WTC11 (cell line): ENCODE data around the gene C2CD5. TPM values are rescaled to one million over a fixed set of nuclear protein-coding genes. Genes with fewer than 3 reads are reported as not detected.
A peak's percentile ranks its signal among the peaks of the same experiment; 100 is the strongest.
"Not testable (repeated sequence)": the region's sequence is repeated elsewhere in the genome, so short reads cannot be mapped to it uniquely, and the experiment has no call there.

Source experiments
- ATAC-seq: fragments of 200-7000 bp; cut with Tn5 transposase; 2 replicates; pipeline ENCODE4 v1.10.0; 2021; ENCODE audit warnings: mild to moderate bottlenecking, moderate library complexity
- CTCF ChIA-PET: fragments of 300-600 bp; sonication (Branson Sonifier 250); formaldehyde crosslinking; loops from one replicate; lab custom pipeline; 2021; ENCODE audit warnings: antibody characterized with exemption; lab: Charles Lee
- POLR2A ChIA-PET: fragments of 350-600 bp; sonication (Branson Sonifier 250); formaldehyde crosslinking; loops from one replicate; lab custom pipeline; 2021; ENCODE audit warnings: antibody characterized with exemption; lab: Charles Lee
- DNase-seq: peaks from one replicate; pipeline ENCODE4 v3.0.0; 2021; ENCODE audit warnings: low spot score
- H3K27ac Mint-ChIP-seq: 2 replicates; pipeline ENCODE4 v1.8.0; 2021; ENCODE audit warnings: mixed read lengths
- H3K27me3 Mint-ChIP-seq: 2 replicates; pipeline ENCODE4 v1.8.0; 2021; ENCODE audit warnings: low read depth, mild to moderate bottlenecking, moderate library complexity, mixed read lengths
- H3K36me3 Mint-ChIP-seq: 2 replicates; pipeline ENCODE4 v1.8.0; 2021; ENCODE audit warnings: mixed read lengths
- H3K4me1 Mint-ChIP-seq: 2 replicates; pipeline ENCODE4 v1.8.0; 2022; ENCODE audit warnings: mixed read lengths
- H3K4me3 Mint-ChIP-seq: 2 replicates; pipeline ENCODE4 v1.8.0; 2021; ENCODE audit warnings: mild to moderate bottlenecking, moderate library complexity, mixed read lengths
- H3K9me3 Mint-ChIP-seq: 2 replicates; pipeline ENCODE4 v1.8.0; 2021; ENCODE audit warnings: mixed read lengths
- FOXK1 ChIP-seq: sonication (generic); formaldehyde crosslinking; IDR thresholded peaks from 2 replicates; pipeline ENCODE4 v1.8.0; 2022; ENCODE audit warnings: mild to moderate bottlenecking, moderate library complexity, missing genetic modification reagents
- KAT7 ChIP-seq: sonication (generic); formaldehyde crosslinking; IDR thresholded peaks from 2 replicates; pipeline ENCODE4 v1.8.1; 2023; ENCODE audit warnings: missing genetic modification reagents, mild to moderate bottlenecking, borderline replicate concordance
- NFE2L1 ChIP-seq: sonication (generic); formaldehyde crosslinking; IDR thresholded peaks from 2 replicates; pipeline ENCODE4 v1.8.1; 2023; ENCODE audit warnings: missing genetic modification reagents
- OVOL2 ChIP-seq: fragments of 250-450 bp; sonication (Bioruptor Pico); IDR thresholded peaks from 2 replicates; pipeline ENCODE4 v1.9.0; 2021; ENCODE audit warnings: mild to moderate bottlenecking, borderline replicate concordance
- SMAD4 ChIP-seq: sonication (generic); formaldehyde crosslinking; IDR thresholded peaks from 2 replicates; pipeline ENCODE4 v1.8.0; 2022; ENCODE audit warnings: mild to moderate bottlenecking, missing genetic modification reagents
- SP1 ChIP-seq: sonication (generic); formaldehyde crosslinking; conservative IDR thresholded peaks from 2 replicates; pipeline ENCODE4 v1.8.1; 2022; ENCODE audit warnings: missing genetic modification reagents
- ZBTB21 ChIP-seq: sonication (generic); formaldehyde crosslinking; IDR thresholded peaks from 2 replicates; pipeline ENCODE4 v1.8.1; 2023; ENCODE audit warnings: mild to moderate bottlenecking, missing genetic modification reagents, borderline replicate concordance
- ZNF138 ChIP-seq: sonication (generic); formaldehyde crosslinking; conservative IDR thresholded peaks from 2 replicates; pipeline ENCODE4 v1.8.1; 2022; ENCODE audit warnings: mild to moderate bottlenecking, moderate library complexity, missing genetic modification reagents
- ZNF396 ChIP-seq: fragments of 250-450 bp; sonication (Bioruptor Pico); IDR thresholded peaks from 2 replicates; pipeline ENCODE4 v1.8.0; 2021; ENCODE audit warnings: mild to moderate bottlenecking, moderate library complexity, borderline replicate concordance
- total RNA-seq: library from RNA; stranded (reverse); gene quantifications from 3 replicates; pipeline ENCODE4 v1.2.3, GENCODE V29; 2021
- TF ChIP-seq, protein P1 (sequence below): fragments of 200-600 bp; IDR thresholded peaks from 2 replicates; pipeline ENCODE4 v1.8.0; 2022; ENCODE audit warnings: antibody characterized with exemption
- TF ChIP-seq, protein P2 (sequence below): fragments of 250-450 bp; sonication (Bioruptor Pico); IDR thresholded peaks from 2 replicates; pipeline ENCODE4 v2.1.2; 2022; ENCODE audit warnings: mild to moderate bottlenecking, moderate library complexity
- TF ChIP-seq, protein P3 (sequence below): sonication (generic); formaldehyde crosslinking; IDR thresholded peaks from 2 replicates; pipeline ENCODE4 v1.8.0; 2023; ENCODE audit warnings: mild to moderate bottlenecking, missing genetic modification reagents
- TF ChIP-seq, protein P4 (sequence below): fragments of 250-450 bp; sonication (Bioruptor Pico); IDR thresholded peaks from 2 replicates; pipeline ENCODE4 v1.9.0; 2021; ENCODE audit warnings: mild to moderate bottlenecking
- TF ChIP-seq, protein P5 (sequence below): sonication (generic); formaldehyde crosslinking; IDR thresholded peaks from 2 replicates; pipeline ENCODE4 v1.8.0; 2022; ENCODE audit warnings: mild to moderate bottlenecking, missing genetic modification reagents

Gene C2CD5
- total RNA-seq, 1 experiment from 2014 or later: 48.1 TPM

DNA sequence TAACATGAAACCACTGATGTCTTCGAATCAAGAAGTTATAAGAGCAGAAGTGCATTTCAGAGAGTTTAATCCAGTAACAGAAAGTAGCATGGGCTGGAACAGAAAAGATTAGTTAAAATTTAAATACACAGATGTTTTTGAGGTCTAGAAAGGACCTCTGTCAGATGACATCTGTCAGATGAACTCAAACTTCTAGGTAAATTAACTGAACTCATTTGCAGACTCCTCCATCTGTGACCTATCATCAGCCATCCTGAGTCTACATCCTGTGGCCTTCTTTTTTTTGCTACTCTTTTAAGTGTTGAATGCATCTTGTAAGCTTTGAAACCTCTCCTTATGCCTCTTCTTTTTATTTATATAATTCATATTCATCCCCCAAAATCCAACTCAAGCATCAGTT, 53.3 kb downstream of the C2CD5 start (continued):
- TF ChIP-seq, protein P1, sequence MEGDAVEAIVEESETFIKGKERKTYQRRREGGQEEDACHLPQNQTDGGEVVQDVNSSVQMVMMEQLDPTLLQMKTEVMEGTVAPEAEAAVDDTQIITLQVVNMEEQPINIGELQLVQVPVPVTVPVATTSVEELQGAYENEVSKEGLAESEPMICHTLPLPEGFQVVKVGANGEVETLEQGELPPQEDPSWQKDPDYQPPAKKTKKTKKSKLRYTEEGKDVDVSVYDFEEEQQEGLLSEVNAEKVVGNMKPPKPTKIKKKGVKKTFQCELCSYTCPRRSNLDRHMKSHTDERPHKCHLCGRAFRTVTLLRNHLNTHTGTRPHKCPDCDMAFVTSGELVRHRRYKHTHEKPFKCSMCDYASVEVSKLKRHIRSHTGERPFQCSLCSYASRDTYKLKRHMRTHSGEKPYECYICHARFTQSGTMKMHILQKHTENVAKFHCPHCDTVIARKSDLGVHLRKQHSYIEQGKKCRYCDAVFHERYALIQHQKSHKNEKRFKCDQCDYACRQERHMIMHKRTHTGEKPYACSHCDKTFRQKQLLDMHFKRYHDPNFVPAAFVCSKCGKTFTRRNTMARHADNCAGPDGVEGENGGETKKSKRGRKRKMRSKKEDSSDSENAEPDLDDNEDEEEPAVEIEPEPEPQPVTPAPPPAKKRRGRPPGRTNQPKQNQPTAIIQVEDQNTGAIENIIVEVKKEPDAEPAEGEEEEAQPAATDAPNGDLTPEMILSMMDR: no peak
- TF ChIP-seq, protein P2, sequence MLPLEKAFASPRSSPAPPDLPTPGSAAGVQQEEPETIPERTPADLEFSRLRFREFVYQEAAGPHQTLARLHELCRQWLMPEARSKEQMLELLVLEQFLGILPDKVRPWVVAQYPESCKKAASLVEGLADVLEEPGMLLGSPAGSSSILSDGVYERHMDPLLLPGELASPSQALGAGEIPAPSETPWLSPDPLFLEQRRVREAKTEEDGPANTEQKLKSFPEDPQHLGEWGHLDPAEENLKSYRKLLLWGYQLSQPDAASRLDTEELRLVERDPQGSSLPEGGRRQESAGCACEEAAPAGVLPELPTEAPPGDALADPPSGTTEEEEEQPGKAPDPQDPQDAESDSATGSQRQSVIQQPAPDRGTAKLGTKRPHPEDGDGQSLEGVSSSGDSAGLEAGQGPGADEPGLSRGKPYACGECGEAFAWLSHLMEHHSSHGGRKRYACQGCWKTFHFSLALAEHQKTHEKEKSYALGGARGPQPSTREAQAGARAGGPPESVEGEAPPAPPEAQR (CRISPR knock-in tag): no peak
- TF ChIP-seq NFE2L1 (CRISPR knock-in tag): no peak

DNA sequence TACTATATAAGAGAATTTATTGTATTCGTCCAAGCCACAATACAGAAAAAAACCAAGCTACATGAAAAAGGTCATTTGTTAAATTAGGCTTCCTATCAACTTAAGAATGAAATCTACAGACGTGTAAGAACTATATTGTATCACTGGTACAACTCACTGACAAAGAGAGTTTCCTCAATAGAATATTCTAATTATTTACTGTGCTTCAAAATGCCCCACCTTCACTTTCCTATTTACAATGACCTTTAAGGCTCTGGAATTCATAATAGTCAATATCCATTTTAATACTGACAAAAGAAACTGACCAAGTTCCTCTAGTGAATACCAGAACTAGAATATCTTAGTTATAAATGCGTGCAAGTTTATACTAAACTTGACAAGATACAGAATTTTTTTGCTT, 55.9 kb downstream of the C2CD5 start:
- CTCF ChIA-PET: no interaction called here
- Mint-ChIP-seq H3K4me1 (no peaks in the 10 kb centered on the region), H3K27ac (no peak overlapping the region), H3K9me3 (no peaks in the 10 kb centered on the region; the same call in 1 of the 2 replicates), H3K4me3 (no peak overlapping the region), H3K27me3 (no peaks in the 10 kb centered on the region), H3K36me3 (peaks cover 36% of the 10 kb centered on the region)
- POLR2A ChIA-PET: no interaction called here
- DNase-seq (no peak), ATAC-seq (no peak)
- no peak for TF ChIP-seq ZNF396 (CRISPR knock-in tag)
- TF ChIP-seq OVOL2 (CRISPR knock-in tag): no peak
- TF ChIP-seq, protein P1: no peak
- TF ChIP-seq KAT7 (CRISPR knock-in tag): no peak
- TF ChIP-seq FOXK1: no peak

DNA sequence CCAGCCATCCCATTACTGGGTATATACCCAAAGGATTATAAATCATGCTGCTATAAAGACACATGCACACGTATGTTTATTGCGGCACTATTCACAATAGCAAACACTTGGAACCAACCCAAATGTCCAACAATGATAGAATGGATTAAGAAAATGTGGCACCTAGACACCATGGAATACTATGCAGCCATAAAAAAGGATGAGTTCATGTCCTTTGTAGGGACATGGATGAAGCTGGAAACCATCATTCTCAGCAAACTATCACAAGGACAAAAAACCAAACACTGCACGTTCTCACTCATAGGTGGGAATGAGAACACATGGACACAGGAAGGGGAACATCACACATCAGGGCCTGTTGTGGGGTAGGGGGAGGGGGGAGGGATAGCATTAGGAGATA, 56.7 kb downstream of the C2CD5 start:
- H3K4me3 Mint-ChIP-seq, DNase-seq, H3K27ac Mint-ChIP-seq, H3K4me1 Mint-ChIP-seq, POLR2A ChIA-PET, H3K27me3 Mint-ChIP-seq, H3K9me3 Mint-ChIP-seq, ATAC-seq, CTCF ChIA-PET: not testable (repeated sequence)
- peaks cover 35% of the 10 kb centered on the region for H3K36me3 Mint-ChIP-seq

DNA sequence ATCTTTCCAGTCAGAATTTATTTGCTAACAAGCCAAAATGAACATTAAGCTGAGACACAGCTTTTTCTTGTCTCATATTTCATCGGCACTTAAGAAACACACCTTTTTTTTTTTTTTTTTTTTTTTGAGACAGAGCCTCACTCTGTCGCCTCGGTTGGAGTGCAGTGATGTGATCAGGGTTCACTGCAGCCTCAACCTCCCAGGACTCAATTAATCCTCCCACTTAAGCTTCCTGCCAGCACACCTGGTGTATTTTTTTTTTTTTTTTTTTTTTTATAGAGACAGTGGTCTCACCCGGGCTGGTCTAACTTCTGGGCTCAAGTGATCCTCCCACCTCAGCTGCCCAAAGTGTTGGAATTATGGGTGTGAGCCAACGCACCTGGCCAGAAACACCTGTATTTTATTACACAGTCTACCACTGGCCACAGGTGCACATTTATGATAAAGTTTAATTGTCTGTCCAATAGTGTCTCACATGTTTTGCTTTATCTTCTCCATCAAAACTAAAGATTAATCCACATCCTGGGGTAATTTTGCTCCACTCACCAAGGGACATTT, 62.7 kb downstream of the C2CD5 start:
- H3K27ac Mint-ChIP-seq: 0 out of 2 replicates have a peak overlapping the region, but pooled peaks have one; percentile 22
- no peak for ATAC-seq
- ChIA-PET CTCF (no interaction called here), POLR2A (interaction anchor here (0.6 kb wide), 1 partner anchor 12 kb away, joined by 4 read pairs; no protein-coding TSS in a partner anchor)
- no peak overlapping the region for H3K4me3 Mint-ChIP-seq
- no peaks in the 10 kb centered on the region for H3K27me3 Mint-ChIP-seq
- H3K36me3 Mint-ChIP-seq: peaks cover 20% of the 10 kb centered on the region
- no peaks in the 10 kb centered on the region for H3K4me1 Mint-ChIP-seq
- H3K9me3 Mint-ChIP-seq: no peaks in the 10 kb centered on the region
- DNase-seq: no peak
- TF ChIP-seq, protein P3, sequence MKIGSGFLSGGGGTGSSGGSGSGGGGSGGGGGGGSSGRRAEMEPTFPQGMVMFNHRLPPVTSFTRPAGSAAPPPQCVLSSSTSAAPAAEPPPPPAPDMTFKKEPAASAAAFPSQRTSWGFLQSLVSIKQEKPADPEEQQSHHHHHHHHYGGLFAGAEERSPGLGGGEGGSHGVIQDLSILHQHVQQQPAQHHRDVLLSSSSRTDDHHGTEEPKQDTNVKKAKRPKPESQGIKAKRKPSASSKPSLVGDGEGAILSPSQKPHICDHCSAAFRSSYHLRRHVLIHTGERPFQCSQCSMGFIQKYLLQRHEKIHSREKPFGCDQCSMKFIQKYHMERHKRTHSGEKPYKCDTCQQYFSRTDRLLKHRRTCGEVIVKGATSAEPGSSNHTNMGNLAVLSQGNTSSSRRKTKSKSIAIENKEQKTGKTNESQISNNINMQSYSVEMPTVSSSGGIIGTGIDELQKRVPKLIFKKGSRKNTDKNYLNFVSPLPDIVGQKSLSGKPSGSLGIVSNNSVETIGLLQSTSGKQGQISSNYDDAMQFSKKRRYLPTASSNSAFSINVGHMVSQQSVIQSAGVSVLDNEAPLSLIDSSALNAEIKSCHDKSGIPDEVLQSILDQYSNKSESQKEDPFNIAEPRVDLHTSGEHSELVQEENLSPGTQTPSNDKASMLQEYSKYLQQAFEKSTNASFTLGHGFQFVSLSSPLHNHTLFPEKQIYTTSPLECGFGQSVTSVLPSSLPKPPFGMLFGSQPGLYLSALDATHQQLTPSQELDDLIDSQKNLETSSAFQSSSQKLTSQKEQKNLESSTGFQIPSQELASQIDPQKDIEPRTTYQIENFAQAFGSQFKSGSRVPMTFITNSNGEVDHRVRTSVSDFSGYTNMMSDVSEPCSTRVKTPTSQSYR: no peak
- TF ChIP-seq SMAD4 (CRISPR knock-in tag): no peak
- TF ChIP-seq SP1 (CRISPR knock-in tag): no peak
- no peak for TF ChIP-seq ZNF138
- TF ChIP-seq, protein P4, sequence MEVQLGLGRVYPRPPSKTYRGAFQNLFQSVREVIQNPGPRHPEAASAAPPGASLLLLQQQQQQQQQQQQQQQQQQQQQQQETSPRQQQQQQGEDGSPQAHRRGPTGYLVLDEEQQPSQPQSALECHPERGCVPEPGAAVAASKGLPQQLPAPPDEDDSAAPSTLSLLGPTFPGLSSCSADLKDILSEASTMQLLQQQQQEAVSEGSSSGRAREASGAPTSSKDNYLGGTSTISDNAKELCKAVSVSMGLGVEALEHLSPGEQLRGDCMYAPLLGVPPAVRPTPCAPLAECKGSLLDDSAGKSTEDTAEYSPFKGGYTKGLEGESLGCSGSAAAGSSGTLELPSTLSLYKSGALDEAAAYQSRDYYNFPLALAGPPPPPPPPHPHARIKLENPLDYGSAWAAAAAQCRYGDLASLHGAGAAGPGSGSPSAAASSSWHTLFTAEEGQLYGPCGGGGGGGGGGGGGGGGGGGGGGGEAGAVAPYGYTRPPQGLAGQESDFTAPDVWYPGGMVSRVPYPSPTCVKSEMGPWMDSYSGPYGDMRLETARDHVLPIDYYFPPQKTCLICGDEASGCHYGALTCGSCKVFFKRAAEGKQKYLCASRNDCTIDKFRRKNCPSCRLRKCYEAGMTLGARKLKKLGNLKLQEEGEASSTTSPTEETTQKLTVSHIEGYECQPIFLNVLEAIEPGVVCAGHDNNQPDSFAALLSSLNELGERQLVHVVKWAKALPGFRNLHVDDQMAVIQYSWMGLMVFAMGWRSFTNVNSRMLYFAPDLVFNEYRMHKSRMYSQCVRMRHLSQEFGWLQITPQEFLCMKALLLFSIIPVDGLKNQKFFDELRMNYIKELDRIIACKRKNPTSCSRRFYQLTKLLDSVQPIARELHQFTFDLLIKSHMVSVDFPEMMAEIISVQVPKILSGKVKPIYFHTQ (CRISPR knock-in tag): no peak
- TF ChIP-seq, protein P5, sequence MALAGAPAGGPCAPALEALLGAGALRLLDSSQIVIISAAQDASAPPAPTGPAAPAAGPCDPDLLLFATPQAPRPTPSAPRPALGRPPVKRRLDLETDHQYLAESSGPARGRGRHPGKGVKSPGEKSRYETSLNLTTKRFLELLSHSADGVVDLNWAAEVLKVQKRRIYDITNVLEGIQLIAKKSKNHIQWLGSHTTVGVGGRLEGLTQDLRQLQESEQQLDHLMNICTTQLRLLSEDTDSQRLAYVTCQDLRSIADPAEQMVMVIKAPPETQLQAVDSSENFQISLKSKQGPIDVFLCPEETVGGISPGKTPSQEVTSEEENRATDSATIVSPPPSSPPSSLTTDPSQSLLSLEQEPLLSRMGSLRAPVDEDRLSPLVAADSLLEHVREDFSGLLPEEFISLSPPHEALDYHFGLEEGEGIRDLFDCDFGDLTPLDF: no peak
- TF ChIP-seq ZBTB21 (CRISPR knock-in tag): no peak
